Measurements from ENCODE around the gene ZNF76.

ZNF76 gene

GRCh38 chr6:35259194-35259947, at the start of gene ZNF76:
Gene ZNF76 (plus strand): TSS chr6:35259735. CDS start chr6:35281152, 21,417 bp downstream.
- peak; percentile 99 for DNase-seq

GRCh38 chr6:35213298-35213791, 46.2 kb upstream of the ZNF76 start:
- no peak for DNase-seq

GRCh38 chr6:35213824-35214756, 45.4 kb upstream of the ZNF76 start, which contains the start of gene SCUBE3:
Gene SCUBE3 (plus strand): TSS chr6:35213956. CDS start chr6:35214419, 463 bp downstream.
- peak; percentile 56 for DNase-seq

- DNase-seq = no peak
These were observed 44.5 kb upstream of the ZNF76 start for GRCh38 chr6:35214869-35215664.

GRCh38 chr6:35215665-35216411, 43.7 kb upstream of the ZNF76 start:
- no peak for DNase-seq

- DNase-seq = no peak
These were observed 43.2 kb upstream of the ZNF76 start for GRCh38 chr6:35216412-35216732.

- no peak for DNase-seq
These were observed 42.4 kb upstream of the ZNF76 start for GRCh38 chr6:35216851-35217811.

- no peak for DNase-seq
These were observed 41.5 kb upstream of the ZNF76 start for GRCh38 chr6:35218021-35218420.

GRCh38 chr6:35218456-35218855, 41.1 kb upstream of the ZNF76 start:
- DNase-seq = no peak

- DNase-seq = no peak
These were observed 39.7 kb upstream of the ZNF76 start for GRCh38 chr6:35219683-35220326.

GRCh38 chr6:35220711-35221110, 38.8 kb upstream of the ZNF76 start:
- DNase-seq = no peak

- no peak for DNase-seq
These were observed 36.1 kb upstream of the ZNF76 start for GRCh38 chr6:35223396-35223795.

GRCh38 chr6:35224720-35225119, 34.8 kb upstream of the ZNF76 start:
- no peak for DNase-seq

GRCh38 chr6:35228481-35228880, 31.1 kb upstream of the ZNF76 start:
- DNase-seq = no peak

- DNase-seq = no peak
These were observed 30.2 kb upstream of the ZNF76 start for GRCh38 chr6:35229304-35229703.

GRCh38 chr6:35230498-35230897, 29.0 kb upstream of the ZNF76 start:
- DNase-seq = no peak

- no peak for DNase-seq
These were observed 28.6 kb upstream of the ZNF76 start for GRCh38 chr6:35230950-35231349.

- no peak for DNase-seq
These were observed 28.0 kb upstream of the ZNF76 start for GRCh38 chr6:35231563-35231962.

GRCh38 chr6:35234901-35235300, 24.6 kb upstream of the ZNF76 start:
- no peak for DNase-seq

- DNase-seq = no peak
These were observed 23.3 kb upstream of the ZNF76 start for GRCh38 chr6:35236223-35236622.
